Vagina (tissue), 2 donors: ENCODE measurements around the gene PLA2G4B.

Experiments
- CTCF ChIP-seq, 3 experiments: fragments of 450-650 bp in 2 of 3; fragments of 200-600 bp in 1 of 3; sonication (generic) in 1 of 3; IDR thresholded peaks; one replicate each; pipeline ENCODE4 v1.5.1; 2017 to 2019; ENCODE audit warnings: antibody characterized with exemption in 3 of 3, mild to moderate bottlenecking in 2 of 3, moderate library complexity in 2 of 3
- POLR2A ChIP-seq, 2 donors: fragments of 450-650 bp; IDR thresholded peaks; one replicate each; pipeline ENCODE4 v1.6.1; 2017; ENCODE audit warnings: antibody characterized with exemption in 2 of 2, mild to moderate bottlenecking in 2 of 2, moderate library complexity in 2 of 2

GRCh38 chr15:41848631-41849030 lies 10.0 kb downstream of the PLA2G4B start:
- no peak for TF ChIP-seq CTCF (IDR thresholded peaks at IDR 0.05)
- TF ChIP-seq POLR2A (IDR thresholded peaks at IDR 0.05): no peak
